Lung (tissue), 12 donors: ENCODE measurements around the gene HIVEP1. TPM values are rescaled to one million over a fixed set of nuclear protein-coding genes. Genes with fewer than 3 reads are reported as not detected.
A peak's percentile ranks its signal among the peaks of the same experiment; 100 is the strongest.

Experiments used
- ATAC-seq: fragments of 200-7000 bp; cut with Tn5 transposase; one replicate; pipeline ENCODE4 v1.9.1; 2020; ENCODE audit warnings: moderate number of reproducible peaks; ENCODE audit not compliant: insufficient read depth, low FRiP score
- DNase-seq, 3 donors: peaks; one replicate each; pipeline ENCODE4 v3.0.0-alpha.2; 2013 to 2017
- H3K27ac ChIP-seq, 2 donors: one replicate each; pipeline ENCODE4 v1.5.1; 2013; ENCODE audit warnings: mild to moderate bottlenecking in 2 of 2, moderate library complexity in 2 of 2, control low read depth in 1 of 2, inconsistent platforms in 1 of 2, low read depth in 1 of 2, low read length in 1 of 2
- H3K27me3 ChIP-seq, 3 donors: one replicate each; pipeline ENCODE4 v1.5.1; 2013; ENCODE audit warnings: low read length in 2 of 3; ENCODE audit not compliant: control insufficient read depth in 3 of 3, insufficient read depth in 3 of 3
- H3K36me3 ChIP-seq, 4 donors: one replicate each; pipeline ENCODE4 v1.5.1; 2013; ENCODE audit warnings: low read length in 4 of 4, mild to moderate bottlenecking in 1 of 4, moderate library complexity in 1 of 4; ENCODE audit not compliant: control insufficient read depth in 4 of 4, insufficient read depth in 4 of 4
- H3K4me1 ChIP-seq, 5 donors: one replicate each; pipeline ENCODE4 v1.5.1; 2013; ENCODE audit warnings: low read length in 5 of 5, mild to moderate bottlenecking in 2 of 5, moderate library complexity in 1 of 5; ENCODE audit not compliant: control insufficient read depth in 5 of 5, insufficient read depth in 5 of 5
- H3K4me3 ChIP-seq: one replicate; pipeline ENCODE4 v1.5.1; 2013; ENCODE audit warnings: mild to moderate bottlenecking, control low read depth, moderate library complexity
- H3K9ac ChIP-seq, 2 donors: one replicate each; pipeline ENCODE4 v1.5.1; 2013; ENCODE audit warnings: low read length in 2 of 2, control low read depth in 1 of 2; ENCODE audit not compliant: insufficient read depth in 1 of 2
- H3K9me3 ChIP-seq, 4 donors: one replicate each; pipeline ENCODE4 v1.5.1; 2013; ENCODE audit warnings: low read length in 3 of 4, mild to moderate bottlenecking in 1 of 4, moderate library complexity in 1 of 4; ENCODE audit not compliant: control insufficient read depth in 4 of 4, insufficient read depth in 3 of 4
- WGBS, 2 donors: extraction: QIAGEN DNeasy Blood & Tissue Kit; methylation state at CpG; one replicate each; pipeline ENCODE4 v1.1.7; 2013; 5-methylcytosine and 5-hydroxymethylcytosine counted together
- polyA plus RNA-seq, 2 donors: library from polyadenylated mRNA; stranded (reverse); fragments of 200-250 nt; gene quantifications; one replicate each; pipeline ENCODE4 v1.2.1, GENCODE V29; 2013
- total RNA-seq, 2 donors: library from RNA; depleted of rRNA in 1 of 2; stranded (reverse); fragments of >200 nt in 1 of 2; gene quantifications; one replicate each; pipeline ENCODE4 v1.2.1, GENCODE V29; 2014 to 2021
- TF ChIP-seq, protein P1 (sequence below): IDR thresholded peaks from 2 replicates; pipeline ENCODE4 v1.5.1; 2012; ENCODE audit warnings: mild to moderate bottlenecking; ENCODE audit errors: control extremely low read depth, extremely low read depth
- donor health status: control.
- donor health status: control.
- donor health status: Bipolar disorder and iron deficiency.
- donor health status: healthy.
- donor health status: DM: yes; HTN: yes; CAD: no.

Gene HIVEP1
- total and polyA plus RNA-seq, 4 donors: 3.1 to 49.6 (median 20.5) TPM

DNA sequence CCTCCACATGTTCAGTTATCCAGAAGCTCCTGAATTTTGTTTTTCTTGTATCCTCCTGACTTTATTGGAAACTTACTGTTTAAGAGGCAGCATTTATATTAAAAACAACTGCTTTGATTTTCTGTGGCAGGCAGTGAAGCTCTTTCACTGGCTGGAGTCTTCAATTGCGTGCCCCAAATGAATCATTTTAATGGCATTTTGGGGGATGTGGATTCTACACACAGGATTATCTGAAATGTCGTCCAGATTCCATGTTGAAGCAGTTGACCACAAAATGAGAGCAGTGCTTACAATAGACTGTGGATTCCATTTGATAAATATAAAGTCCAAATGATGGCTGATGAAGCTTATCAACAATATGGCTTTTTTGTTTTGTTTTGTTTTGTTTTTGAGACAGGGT, 41.0 kb upstream of the HIVEP1 start:
- H3K9ac ChIP-seq: no peak overlapping the region
- ATAC-seq: no peak
- WGBS, 2 donors: 73 to 87% methylated on average over 2 of the region's 2 CpGs

DNA sequence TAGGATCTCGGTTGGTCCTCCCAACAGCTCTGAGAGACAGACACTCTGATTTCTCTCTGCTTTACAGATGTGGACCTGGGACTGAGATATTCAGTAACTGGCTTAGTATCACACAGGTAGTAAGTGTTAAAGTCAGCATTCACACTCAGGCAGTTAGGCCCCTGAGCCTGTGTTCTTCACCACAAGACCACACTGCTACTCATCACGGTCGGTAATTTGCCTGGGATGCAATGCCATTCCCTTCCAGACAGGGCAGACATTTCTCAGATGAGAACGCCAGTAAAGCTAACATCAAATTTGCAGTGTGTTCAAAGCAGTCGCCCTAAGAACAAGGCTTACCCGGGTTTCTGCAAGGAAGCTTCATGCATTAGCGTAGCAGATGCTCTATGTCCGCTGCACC, 39.8 kb upstream of the HIVEP1 start:
- WGBS, 2 donors: 86 to 90% methylated on average over 8 of the region's 8 CpGs
- no peak overlapping the region for H3K4me3 ChIP-seq
- TF ChIP-seq, protein P1, sequence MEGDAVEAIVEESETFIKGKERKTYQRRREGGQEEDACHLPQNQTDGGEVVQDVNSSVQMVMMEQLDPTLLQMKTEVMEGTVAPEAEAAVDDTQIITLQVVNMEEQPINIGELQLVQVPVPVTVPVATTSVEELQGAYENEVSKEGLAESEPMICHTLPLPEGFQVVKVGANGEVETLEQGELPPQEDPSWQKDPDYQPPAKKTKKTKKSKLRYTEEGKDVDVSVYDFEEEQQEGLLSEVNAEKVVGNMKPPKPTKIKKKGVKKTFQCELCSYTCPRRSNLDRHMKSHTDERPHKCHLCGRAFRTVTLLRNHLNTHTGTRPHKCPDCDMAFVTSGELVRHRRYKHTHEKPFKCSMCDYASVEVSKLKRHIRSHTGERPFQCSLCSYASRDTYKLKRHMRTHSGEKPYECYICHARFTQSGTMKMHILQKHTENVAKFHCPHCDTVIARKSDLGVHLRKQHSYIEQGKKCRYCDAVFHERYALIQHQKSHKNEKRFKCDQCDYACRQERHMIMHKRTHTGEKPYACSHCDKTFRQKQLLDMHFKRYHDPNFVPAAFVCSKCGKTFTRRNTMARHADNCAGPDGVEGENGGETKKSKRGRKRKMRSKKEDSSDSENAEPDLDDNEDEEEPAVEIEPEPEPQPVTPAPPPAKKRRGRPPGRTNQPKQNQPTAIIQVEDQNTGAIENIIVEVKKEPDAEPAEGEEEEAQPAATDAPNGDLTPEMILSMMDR: no peak

More for the DNA sequence above, 41.0 kb upstream of the HIVEP1 start:
- H3K4me1 ChIP-seq: peaks cover 0 to 5% (median 2%) of the 10 kb centered on the region in 5 donors
- H3K36me3 ChIP-seq: no peaks in the 10 kb centered on the region
- no peaks in the 10 kb centered on the region for H3K27me3 ChIP-seq
- no peak overlapping the region for H3K4me3 ChIP-seq
- TF ChIP-seq, protein P1: no peak
- no peak for DNase-seq
- no peak overlapping the region for H3K27ac ChIP-seq
- no peaks in the 10 kb centered on the region for H3K9me3 ChIP-seq

DNA sequence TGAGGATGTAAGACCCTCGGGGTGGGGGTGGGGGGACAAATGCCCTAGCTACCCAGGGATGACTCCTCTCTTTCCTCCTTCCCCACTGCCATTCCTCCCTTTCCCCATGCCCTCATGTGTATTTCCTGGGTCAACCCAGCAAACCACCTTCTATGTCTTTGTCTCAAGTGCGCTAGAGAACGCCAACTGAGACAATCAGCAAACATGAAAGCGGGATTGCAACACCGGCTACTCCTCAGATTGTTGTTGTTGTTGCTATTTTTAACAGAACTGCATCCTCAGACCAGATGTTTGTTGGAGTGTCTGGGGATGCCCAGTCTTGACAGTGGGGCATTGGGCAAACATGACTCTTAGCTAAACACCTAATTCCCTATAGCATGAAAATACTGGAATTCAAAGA, 39.3 kb upstream of the HIVEP1 start:
- TF ChIP-seq, protein P1: no peak

More for the DNA sequence above, 39.8 kb upstream of the HIVEP1 start:
- no peak overlapping the region for H3K27ac ChIP-seq
- H3K36me3 ChIP-seq: no peaks in the 10 kb centered on the region
- H3K9me3 ChIP-seq: no peaks in the 10 kb centered on the region
- H3K27me3 ChIP-seq: no peaks in the 10 kb centered on the region
- DNase-seq (no peak), ATAC-seq (no peak)
- H3K9ac ChIP-seq: no peak overlapping the region
- peaks cover 0 to 5% (median 2%) of the 10 kb centered on the region in 5 donors for H3K4me1 ChIP-seq

DNA sequence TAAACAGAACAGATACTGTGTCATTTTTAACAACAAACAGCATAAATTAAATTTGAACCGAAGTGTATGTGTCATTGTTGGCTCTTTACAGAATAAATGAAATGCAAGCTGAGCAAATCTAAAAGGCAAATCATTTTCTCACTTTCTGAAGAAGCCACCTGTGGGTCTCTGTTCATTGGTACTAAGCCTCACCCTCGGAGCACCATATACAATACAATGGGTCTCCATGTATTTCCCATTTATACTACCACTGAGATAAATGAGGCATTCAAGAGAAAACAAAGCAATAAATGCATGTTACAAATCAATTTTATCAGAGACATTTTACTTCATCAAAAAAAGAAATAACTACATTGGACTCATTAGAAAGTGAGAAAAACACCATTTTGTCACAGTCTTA, 38.9 kb upstream of the HIVEP1 start:
- 93 to 98% methylated on average over 2 of the region's 2 CpGs for WGBS, 2 donors
- ATAC-seq: no peak

More for the DNA sequence above, 39.3 kb upstream of the HIVEP1 start:
- no peak for ATAC-seq
- no peak overlapping the region for H3K9ac ChIP-seq
- DNase-seq: peak in 1 of 3 donors; percentile 24
- H3K4me3 ChIP-seq: no peak overlapping the region
- H3K27me3 ChIP-seq: no peaks in the 10 kb centered on the region
- peaks cover 0 to 5% (median 2%) of the 10 kb centered on the region in 5 donors for H3K4me1 ChIP-seq
- no peaks in the 10 kb centered on the region for H3K9me3 ChIP-seq
- no peak overlapping the region for H3K27ac ChIP-seq
- 85% methylated on average over 5 of the region's 5 CpGs for WGBS, 2 donors
- H3K36me3 ChIP-seq: no peaks in the 10 kb centered on the region

More for the DNA sequence above, 38.9 kb upstream of the HIVEP1 start:
- Histone ChIP-seq H3K4me1 (peaks cover 0 to 5% (median 2%) of the 10 kb centered on the region in 5 donors), H3K9ac (no peak overlapping the region), H3K9me3 (no peaks in the 10 kb centered on the region), H3K4me3 (no peak overlapping the region), H3K27me3 (no peaks in the 10 kb centered on the region), H3K36me3 (no peaks in the 10 kb centered on the region), H3K27ac (no peak overlapping the region)
- no peak for DNase-seq
- TF ChIP-seq, protein P1: no peak
